ENCODE measurements around the gene IL18. TPM values are rescaled to one million over a fixed set of nuclear protein-coding genes. Genes with fewer than 3 reads are reported as not detected.

Gene IL18
- total RNA-seq, 1 donor from 2014 or later = 0.90 TPM

DNA sequence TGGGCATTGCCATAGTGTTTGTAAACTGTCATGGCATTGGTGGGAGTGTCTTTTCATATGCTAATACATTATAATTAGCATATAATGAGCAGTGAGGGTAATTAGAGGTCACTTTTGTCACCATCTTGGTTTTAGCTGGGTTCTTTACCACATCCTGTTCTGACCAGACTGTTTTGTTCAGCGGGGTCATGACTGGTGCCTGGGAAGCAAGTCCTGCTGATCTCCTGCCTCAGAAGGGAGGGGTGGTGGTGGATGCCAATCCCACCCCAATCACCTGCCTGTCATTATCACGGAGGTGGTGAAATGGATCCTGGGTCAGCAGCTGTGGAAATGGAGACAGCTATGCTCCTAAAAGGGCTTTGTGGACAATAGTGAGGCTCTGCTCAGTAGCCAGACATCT is 31.2 kb downstream of the IL18 start:
- no peak for DNase-seq (ENCODE audit: low spot score)
- TF ChIP-seq CTCF (IDR thresholded peaks at IDR 0.05; ENCODE audit: unreplicated experiment) = no peak
- no peaks in the 10 kb centered on the region for H3K9me3 Mint-ChIP-seq (ENCODE audit: unreplicated experiment)
- H3K27me3 Mint-ChIP-seq (ENCODE audit: unreplicated experiment) = peaks cover 1% of the 10 kb centered on the region
- H3K27ac Mint-ChIP-seq (ENCODE audit: unreplicated experiment) = no peak overlapping the region
- H3K36me3 Mint-ChIP-seq (ENCODE audit: low read depth, unreplicated experiment) = no peaks in the 10 kb centered on the region
- H3K4me3 Mint-ChIP-seq (ENCODE audit: unreplicated experiment) = no peak overlapping the region
- no peaks in the 10 kb centered on the region for H3K4me1 Mint-ChIP-seq (ENCODE audit: unreplicated experiment)

DNA sequence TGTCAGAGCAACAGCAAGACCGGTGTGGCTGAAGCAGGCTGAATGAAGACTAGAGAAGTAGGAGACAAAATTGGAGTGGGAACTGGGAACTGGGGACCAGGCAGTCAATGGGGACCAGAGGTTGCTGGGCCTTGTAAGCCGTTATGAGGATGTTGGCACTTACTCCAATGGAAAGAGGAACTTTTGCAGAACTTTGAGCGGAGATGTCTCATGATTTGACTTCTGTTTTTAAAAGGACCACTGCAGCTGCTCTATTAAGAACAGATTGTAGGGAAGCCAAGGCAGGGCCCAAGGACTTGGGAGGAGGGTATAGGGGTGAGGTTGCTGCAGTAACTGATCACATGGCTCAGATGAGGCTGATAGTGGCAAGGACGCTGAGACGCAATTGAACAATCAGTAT is 34.2 kb downstream of the IL18 start:
- no peak for TF ChIP-seq CTCF (IDR thresholded peaks at IDR 0.05; ENCODE audit: unreplicated experiment)
- H3K27me3 Mint-ChIP-seq (ENCODE audit: unreplicated experiment) = peaks cover 1% of the 10 kb centered on the region
- no peaks in the 10 kb centered on the region for H3K9me3 Mint-ChIP-seq (ENCODE audit: unreplicated experiment)

DNA sequence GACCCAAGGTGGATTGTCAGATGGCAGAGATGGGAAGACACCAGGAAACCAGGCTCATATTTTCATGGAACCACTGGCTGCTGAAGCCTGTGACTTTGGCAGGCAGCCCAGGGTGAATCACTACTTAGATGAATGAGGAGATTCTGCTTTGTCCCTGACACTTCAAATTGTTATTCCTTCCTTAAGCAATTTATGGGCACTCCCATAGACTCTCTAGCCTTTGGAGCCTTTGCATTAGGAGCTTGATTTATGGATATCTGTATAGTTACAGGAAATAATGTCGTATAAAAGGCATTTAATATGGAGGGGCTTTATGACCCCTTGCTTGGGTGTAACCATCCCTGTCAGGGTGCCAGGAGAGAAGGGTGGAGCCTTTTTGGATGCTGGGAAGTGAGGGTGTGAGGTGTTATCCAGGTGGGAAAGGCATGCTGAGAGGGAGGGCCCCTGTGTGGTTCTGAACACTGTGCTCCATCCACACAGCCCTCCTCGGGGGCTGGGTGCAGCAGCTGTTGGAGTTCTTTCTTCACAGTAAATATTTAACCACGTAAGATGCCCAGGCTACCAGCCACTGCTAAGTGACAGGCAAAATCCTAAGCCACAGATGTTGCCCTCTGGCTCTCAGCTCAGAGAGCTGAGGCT is 35.3 kb downstream of the IL18 start:
- no peaks in the 10 kb centered on the region for H3K36me3 Mint-ChIP-seq (ENCODE audit: low read depth, unreplicated experiment)
- no peaks in the 10 kb centered on the region for H3K4me1 Mint-ChIP-seq (ENCODE audit: unreplicated experiment)
- no peak for DNase-seq (ENCODE audit: low spot score)
- H3K27ac Mint-ChIP-seq (ENCODE audit: unreplicated experiment) = no peak overlapping the region
- no peak for TF ChIP-seq CTCF (IDR thresholded peaks at IDR 0.05; ENCODE audit: unreplicated experiment)
- peaks cover 1% of the 10 kb centered on the region for H3K27me3 Mint-ChIP-seq (ENCODE audit: unreplicated experiment)
- no peaks in the 10 kb centered on the region for H3K9me3 Mint-ChIP-seq (ENCODE audit: unreplicated experiment)
- no peak overlapping the region for H3K4me3 Mint-ChIP-seq (ENCODE audit: unreplicated experiment)

More for the DNA sequence above, 34.2 kb downstream of the IL18 start:
- no peak overlapping the region for H3K4me3 Mint-ChIP-seq (ENCODE audit: unreplicated experiment)
- no peak overlapping the region for H3K27ac Mint-ChIP-seq (ENCODE audit: unreplicated experiment)
- no peaks in the 10 kb centered on the region for H3K4me1 Mint-ChIP-seq (ENCODE audit: unreplicated experiment)
- H3K36me3 Mint-ChIP-seq (ENCODE audit: low read depth, unreplicated experiment) = no peaks in the 10 kb centered on the region
- no peak for DNase-seq (ENCODE audit: low spot score)

GRCh38 chr11:112127056-112127455 is 36.8 kb downstream of the IL18 start:
- DNase-seq (ENCODE audit: low spot score) = no peak
- no peaks in the 10 kb centered on the region for H3K4me1 Mint-ChIP-seq (ENCODE audit: unreplicated experiment)
- no peak for TF ChIP-seq CTCF (IDR thresholded peaks at IDR 0.05; ENCODE audit: unreplicated experiment)
- no peaks in the 10 kb centered on the region for H3K36me3 Mint-ChIP-seq (ENCODE audit: low read depth, unreplicated experiment)
- no peak overlapping the region for H3K27ac Mint-ChIP-seq (ENCODE audit: unreplicated experiment)
- H3K9me3 Mint-ChIP-seq (ENCODE audit: unreplicated experiment) = no peaks in the 10 kb centered on the region
- no peak overlapping the region for H3K4me3 Mint-ChIP-seq (ENCODE audit: unreplicated experiment)
- peaks cover 1% of the 10 kb centered on the region for H3K27me3 Mint-ChIP-seq (ENCODE audit: unreplicated experiment)

DNA sequence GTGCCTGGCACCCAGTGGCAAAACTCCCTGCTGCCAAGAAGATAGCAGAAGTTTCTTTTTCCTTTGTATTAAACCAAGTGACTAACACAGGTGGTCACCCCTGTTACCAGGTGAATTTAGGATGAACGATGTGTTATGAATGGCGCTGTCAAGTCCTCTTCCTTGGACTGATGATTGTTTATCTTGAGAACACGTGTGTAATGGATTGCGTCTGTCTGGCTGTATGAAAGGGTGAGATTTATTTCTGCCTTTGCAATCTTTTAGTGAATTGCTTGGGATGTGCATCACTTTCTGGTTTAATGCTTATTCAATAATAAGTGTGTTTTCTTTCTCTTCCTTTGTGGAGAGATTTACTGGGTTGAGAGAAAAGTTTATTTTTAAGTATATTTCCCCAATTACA is 40.8 kb downstream of the IL18 start:
- no peak for DNase-seq (ENCODE audit: low spot score)
- TF ChIP-seq CTCF (IDR thresholded peaks at IDR 0.05; ENCODE audit: unreplicated experiment) = no peak
- Mint-ChIP-seq H3K36me3 (ENCODE audit: low read depth, unreplicated experiment) (no peaks in the 10 kb centered on the region), H3K4me3 (ENCODE audit: unreplicated experiment) (no peak overlapping the region), H3K4me1 (ENCODE audit: unreplicated experiment) (no peaks in the 10 kb centered on the region), H3K27ac (ENCODE audit: unreplicated experiment) (no peak overlapping the region), H3K27me3 (ENCODE audit: unreplicated experiment) (no peaks in the 10 kb centered on the region), H3K9me3 (ENCODE audit: unreplicated experiment) (no peaks in the 10 kb centered on the region)

All from endothelial cell (in vitro differentiated cells).